NCI-H1694 treated with DMSO at 0.1 percent for 48 hours (cell line): Measurements from ENCODE around the gene DCBLD1.

Experiments
- DNase-seq: peaks from one replicate; lab custom pipeline; 2025; lab: John Stamatoyannopoulos, UW

The DCBLD1 gene

GRCh38 chr6:117558818-117559217 lies 76.3 kb downstream of the DCBLD1 start:
- DNase-seq = no peak

DNA sequence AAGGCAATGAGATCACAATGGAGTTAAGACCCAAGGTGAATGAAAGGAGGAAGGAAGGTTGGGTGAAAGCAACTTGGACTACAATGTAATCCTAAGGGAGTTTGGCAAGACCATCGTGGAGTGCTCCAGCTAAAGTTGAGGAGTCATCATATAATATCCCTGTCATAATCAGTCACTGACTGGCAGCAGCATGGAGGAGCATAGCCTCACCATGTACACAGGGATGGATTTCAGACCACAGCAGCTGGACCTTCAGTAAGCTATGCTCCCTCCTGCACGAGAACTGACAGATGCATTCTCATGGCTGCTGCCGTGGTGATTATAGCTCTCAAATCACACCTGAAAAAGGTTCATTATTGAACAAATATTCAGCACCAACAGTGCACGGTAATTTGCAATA lies 76.8 kb downstream of the DCBLD1 start:
- no peak for DNase-seq

- no peak for DNase-seq
These were observed 78.7 kb downstream of the DCBLD1 start for GRCh38 chr6:117561128-117561527.

- DNase-seq = no peak
These were observed 82.2 kb downstream of the DCBLD1 start for GRCh38 chr6:117564681-117565080.

DNA sequence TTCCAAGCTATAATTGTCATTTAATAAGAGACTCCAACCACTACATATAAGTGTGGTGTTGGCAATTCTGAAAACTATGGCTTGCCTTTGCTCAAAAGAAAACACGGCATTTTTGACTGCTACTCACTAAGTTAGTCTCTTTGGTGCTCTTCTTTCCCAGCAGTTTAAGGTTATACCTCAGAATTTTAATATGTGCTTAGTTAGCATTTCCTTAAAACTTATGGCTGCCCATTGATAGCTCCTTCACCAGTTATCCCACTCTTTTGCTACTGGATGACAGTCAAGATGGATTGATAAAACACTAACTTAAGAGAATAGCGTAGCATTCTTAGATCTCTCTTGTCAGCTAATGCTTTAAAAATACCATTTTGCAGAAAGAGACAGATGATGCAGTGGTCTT lies 85.8 kb downstream of the DCBLD1 start:
- DNase-seq = no peak

DNA sequence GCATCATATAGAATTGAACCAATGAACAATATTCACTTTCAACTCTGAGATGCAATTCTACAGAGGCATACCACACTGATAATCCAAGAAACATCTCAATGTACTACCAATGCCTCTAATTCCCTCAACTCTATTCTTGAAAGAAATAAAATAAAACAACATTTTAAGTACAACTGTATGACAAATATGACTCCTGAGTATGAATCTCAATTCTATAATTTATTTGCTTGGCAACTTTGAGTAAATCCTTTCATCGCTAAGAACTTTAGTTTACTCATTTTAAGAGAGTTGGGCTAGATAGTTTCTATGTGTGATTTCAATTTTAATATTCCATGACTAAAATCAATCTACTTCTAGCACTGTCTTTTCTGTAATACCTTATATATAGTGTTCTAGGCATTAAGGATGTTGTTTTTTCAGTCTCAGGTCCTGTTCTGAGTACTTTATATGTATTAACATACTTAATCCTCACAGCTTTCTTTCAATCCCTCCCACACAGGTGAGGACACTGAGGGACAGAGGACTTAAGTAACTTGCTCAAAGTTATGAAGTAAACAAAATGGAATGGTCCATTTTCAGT lies 86.4 kb downstream of the DCBLD1 start:
- DNase-seq = no peak

DNA sequence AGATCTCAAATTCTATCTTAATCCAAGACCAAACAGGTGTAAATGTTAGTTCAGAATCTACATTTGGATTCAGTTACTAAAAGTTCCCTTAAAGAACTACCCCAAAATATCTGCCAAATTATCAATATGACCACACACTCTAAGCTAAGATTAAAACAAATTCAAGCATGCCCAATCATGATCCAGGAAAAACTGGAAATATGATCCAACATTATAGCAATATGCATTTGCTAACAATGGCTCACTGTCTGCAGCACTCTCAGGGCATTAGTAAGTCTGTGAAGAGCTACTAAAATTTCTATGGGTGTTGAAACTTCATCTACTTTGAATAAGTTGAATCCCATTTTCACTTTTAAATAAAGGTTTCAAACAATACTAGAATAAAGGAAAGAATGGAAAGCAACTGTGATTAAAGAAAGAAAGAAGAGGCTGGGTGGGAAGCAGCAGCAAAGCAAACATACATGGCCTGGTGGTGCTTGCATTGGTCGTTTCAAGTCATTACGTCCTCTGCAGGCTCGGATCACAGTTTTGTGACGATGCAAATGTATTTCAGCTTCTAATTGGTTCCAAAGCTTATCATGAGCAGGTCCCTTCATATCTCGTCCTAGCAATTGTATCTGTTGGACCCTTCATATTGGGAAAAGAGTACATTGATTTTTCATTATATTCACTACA lies 90.7 kb downstream of the DCBLD1 start:
- DNase-seq = no peak

DNA sequence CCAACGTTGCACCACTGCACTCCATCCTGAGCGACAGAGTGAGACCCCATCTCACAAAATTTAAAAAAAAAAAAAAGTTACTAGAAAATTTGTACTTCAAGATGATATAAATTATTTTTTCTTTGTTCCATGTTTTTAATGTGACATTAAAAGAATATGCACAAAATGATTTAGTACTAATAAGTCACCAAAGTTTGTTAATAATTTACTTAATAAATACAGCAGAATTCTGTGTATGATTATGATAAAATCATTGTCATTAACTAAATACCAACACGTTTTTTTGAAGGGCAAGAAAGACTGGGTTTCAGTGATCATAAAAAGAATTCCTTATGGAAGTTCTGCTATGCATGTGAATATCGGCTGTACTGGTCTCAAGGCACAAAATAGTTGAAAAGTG lies 91.7 kb downstream of the DCBLD1 start:
- no peak for DNase-seq

GRCh38 chr6:117585647-117586046 lies 103.2 kb downstream of the DCBLD1 start:
- no peak for DNase-seq

DNA sequence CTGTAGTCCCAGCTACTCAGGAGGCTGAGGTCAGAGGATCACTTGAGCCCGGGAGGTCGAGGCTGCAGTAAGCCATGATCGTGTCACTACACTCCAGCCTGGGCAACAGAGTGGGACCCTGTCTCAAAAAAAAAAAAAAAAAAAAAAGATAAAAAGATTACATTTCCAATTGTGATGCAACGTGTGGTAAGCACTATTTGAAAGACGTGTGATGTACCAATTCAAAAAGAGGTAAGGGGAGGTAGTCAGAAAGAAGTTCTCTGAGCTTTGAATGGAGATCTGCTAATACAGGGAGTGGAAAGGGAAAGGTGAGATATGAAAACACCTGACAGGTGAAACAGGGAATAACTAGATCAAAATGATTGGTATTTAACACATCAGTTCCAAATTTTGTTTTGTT lies 108.0 kb downstream of the DCBLD1 start:
- no peak for DNase-seq

GRCh38 chr6:117591405-117591804 lies 108.9 kb downstream of the DCBLD1 start:
- no peak for DNase-seq

DNA sequence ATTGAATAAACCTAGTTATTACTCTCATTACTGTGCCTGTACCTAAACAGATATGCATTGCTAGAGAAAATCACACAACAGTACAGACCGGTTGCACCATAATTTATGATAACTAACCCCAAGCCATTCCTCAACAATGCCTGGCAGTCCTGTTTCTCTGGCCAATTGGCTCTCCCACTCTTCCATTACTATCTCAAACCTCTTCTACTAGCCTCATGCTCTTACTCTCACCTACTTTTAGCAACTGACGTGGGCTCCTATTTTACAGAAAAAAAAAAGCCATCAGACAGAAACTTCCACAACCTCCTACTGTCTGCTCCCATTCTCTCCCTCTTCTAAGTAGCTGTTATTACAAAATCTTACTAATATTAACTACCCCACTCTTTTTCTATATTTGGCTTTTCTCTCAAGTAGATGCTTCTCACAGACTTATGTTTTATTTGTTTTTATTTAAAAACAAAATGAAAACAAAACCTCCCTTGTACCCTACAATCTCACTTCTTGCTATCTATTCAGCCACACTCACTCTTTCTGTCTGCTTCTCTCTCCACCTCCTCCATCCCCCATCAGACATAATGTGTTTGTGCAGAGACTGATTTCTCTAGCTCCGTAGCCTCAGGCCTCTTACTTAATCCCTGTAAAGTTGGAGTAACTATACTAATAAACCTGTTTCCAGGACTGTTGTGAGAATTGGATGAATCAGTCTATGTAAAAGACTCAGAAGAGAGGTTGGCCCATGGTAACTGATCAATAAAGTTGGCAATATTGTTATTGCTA lies 110.7 kb downstream of the DCBLD1 start:
- DNase-seq = no peak

- DNase-seq = no peak
These were observed 112.8 kb downstream of the DCBLD1 start for GRCh38 chr6:117595099-117595923.

DNA sequence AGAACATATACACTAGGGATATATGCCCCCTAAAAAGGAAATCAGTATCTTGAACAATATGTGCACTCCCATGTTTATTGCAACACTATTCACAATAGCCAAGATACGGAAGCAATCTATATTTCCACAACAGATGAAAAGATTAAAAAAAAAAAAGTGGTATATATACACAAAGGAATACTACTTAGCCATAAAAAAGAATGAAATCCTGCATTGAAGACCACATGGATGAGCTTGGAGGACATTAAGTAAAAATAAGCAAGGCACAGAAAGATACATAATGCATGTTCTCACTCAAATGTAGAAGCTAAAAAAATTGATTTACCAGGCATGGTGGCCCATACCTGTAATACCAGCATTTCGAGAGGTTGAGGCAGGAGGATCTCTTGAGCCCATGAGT lies 115.3 kb downstream of the DCBLD1 start:
- no peak for DNase-seq
